ENCODE measurements around the gene USF3. TPM values are rescaled to one million over a fixed set of nuclear protein-coding genes. Genes with fewer than 3 reads are reported as not detected.

Gene USF3
- polyA plus RNA-seq, 3 donors, result 2.7 to 6.0 (median 3.5) TPM

DNA sequence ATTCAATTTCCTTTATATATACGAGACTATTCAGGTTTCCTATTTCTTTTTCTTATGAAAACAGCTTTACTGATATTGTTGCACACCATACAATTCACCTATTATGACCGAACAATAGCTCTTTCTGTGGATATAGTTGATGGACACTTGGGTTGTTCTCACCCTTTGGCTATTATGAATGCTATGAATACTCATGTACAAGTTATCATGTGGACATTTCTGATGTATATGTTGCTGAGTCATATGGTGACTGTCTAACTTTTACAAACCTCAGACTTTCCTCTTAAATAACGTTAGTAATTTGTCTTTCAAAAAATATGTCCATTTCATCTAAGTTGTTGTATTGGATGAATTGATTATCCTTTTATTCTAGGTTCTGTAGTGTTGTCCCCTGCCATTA, 15.7 kb upstream of the USF3 start:
- 39 to 48% (median 46%) methylated on average over 3 of the region's 3 CpGs for WGBS, 3 donors

DNA sequence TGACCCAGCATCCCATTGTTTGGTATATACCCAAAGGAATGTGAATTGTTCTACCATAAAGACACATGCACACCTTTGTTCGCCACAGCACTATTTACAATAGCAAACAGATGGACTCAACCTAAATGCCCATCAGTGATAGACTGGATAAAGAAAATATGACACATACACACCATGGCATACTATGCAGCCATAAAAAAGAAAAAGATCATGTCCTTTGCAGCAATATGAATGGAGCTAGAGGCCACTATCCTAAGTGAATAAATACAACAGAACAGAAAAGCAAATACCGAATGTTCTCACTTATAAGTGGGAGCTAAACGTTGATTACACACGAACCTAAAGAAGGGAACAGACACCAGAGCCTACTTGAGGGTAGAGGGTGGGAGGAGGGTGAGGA, 11.4 kb upstream of the USF3 start:
- H3K27ac ChIP-seq (ENCODE audit: low read depth, low read length), result no peak overlapping the region
- 94 to 96% (median 94%) methylated on average over 4 of the region's 4 CpGs for WGBS, 3 donors

More for the DNA sequence above, 15.7 kb upstream of the USF3 start:
- H3K27ac ChIP-seq (ENCODE audit: low read depth, low read length), result no peak overlapping the region

DNA sequence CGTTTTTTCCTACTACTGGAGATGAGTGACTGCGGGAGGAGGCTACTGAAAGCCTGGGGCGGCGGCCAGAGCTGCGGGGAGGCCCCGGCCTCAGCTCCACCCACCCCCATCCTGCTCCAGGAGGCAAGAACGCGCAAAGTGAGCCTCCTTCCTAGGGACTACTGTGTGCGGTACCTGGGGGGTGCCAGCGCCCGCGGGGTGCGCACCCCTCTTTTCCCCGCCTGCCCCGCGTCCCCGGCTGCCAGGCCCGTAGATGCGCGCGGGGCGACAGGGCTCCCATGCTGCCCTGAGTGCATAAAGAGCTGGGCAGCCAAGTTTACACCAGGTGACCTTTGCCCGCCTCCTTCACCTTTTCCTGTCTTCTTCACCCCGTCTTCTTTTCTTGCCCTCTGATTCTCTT, 2.5 kb upstream of the USF3 start:
- H3K27ac ChIP-seq (ENCODE audit: low read depth, low read length), result no peak overlapping the region
- whole genome bisulfite sequencing, 3 donors, result 17 to 37% (median 22%) methylated on average over 17 to 24 of the region's 24 CpGs

DNA sequence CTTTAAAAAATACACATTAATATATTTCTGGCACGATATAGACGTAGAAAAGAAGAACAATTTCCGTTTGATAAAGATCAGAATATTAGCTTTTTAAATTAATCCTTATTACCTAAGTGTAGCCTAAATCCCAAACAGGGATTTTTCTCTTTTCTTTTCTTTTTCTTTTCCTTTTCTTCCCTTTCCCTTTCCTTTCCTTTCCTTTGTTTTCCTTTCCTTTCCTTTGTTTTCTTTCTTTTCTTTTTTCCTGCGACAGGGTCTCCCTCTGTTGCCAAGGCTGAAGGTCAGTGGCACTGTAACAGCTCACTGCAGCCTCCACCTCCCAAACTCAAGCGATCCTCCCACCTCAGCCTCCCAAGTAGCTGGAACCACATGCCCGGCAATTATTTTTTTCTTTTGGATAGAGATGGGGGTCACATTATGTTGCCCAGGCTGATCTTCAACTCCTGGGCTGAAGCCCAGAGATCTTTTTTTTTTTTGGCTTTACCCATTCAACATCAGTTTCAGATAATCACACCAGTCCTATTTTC, 1.8 kb upstream of the USF3 start:
- WGBS, 3 donors, result 58 to 77% (median 73%) methylated on average over 6 of the region's 6 CpGs

DNA sequence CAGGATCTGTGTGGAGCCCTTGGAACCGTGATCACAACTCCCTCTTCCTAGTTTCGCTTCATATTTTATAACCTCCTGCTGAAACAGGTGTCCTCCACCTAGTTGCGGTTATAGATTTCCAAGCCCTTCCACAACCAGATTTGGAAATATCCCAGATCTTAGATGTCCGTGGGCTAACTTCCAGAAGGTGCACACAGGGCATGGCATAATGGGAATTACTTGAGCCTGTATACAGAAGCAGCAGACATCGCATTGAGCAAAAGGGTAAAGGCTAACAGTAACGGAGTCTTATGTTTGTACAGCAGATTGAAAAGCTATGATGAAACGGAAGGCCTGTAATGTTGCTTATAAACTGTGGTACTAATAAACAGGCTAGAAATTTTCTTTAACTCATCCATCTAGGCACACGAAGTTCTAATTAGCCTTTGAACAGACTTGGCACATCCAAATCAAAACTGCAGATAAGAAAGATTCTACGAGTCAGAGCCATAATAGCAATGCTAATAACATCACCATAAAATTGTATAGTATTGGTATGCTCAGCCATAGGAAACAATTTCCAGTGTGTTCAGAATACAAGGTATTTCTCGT, 1.2 kb upstream of the USF3 start:
- WGBS, 3 donors, result 4 to 8% (median 8%) methylated on average over 10 of the region's 10 CpGs
- peak overlapping the region; percentile 23 for H3K27ac ChIP-seq (ENCODE audit: low read depth, low read length)

More for the DNA sequence above, 1.8 kb upstream of the USF3 start:
- no peak overlapping the region for H3K27ac ChIP-seq (ENCODE audit: low read depth, low read length)

DNA sequence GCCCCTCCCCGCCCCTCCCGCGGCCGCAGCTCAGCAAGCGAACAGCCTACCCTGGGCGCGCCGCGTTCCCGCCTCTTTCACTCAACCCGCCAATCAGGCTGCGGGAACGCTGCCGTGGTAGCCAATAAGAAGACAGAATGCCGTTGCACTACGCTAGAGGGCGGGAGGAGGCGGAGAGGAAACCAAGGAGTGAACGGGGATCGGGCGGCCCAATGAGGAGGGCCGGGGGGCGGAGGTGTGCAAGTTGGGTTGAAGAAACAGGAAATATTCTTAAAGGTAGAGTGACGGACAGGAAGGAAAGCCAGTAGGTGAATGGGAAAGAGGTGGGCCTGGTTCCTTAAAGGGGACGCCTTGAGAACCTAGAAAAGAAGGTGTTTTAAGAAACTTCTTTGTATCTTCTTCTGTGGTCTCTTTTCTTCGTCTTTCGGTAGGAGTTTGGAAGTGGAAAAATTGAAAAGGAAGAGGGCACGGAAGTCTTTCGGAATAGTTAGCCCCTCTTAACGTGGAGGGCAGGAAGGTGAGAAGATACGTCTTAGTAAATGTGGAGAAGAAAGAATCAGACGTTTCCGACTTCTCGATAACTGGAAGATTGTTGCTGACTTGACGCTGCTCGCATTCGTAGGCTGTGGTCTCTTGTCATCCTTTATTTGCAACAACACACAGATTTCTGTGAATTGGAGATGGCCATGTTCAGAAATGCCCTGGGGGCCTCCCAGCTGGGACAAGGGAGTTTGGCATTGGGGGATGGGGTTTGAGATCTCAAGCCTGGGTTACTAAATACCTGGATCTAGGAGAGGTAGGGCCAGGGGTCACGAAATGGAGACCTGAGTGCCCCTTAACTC, 437 bp upstream of the USF3 start:
- peak overlapping the region; percentile 83 for H3K27ac ChIP-seq (ENCODE audit: low read depth, low read length)
- 0 to 1% (median 1%) methylated on average over 33 to 38 of the region's 38 CpGs for WGBS, 3 donors

DNA sequence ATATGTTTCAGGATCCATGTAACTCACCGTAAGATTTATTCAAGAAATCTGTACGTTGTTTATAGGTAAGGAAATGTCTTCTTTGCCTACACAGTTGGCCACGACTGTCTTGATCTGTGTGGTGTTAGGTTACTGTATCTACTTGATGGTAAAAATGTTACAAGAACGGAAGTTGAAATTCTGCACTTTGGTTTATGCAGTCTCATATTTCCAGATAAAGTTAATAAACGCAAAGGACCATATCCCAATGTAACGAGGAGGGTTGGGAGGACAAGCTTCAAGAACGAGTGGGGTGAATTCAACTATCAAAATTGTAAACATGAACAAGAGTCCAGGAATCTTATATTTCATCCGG, 1.0 kb downstream of the USF3 start:
- 6 to 17% (median 15%) methylated on average over 8 of the region's 8 CpGs for WGBS, 3 donors
- no peak overlapping the region for H3K27ac ChIP-seq (ENCODE audit: low read depth, low read length)

DNA sequence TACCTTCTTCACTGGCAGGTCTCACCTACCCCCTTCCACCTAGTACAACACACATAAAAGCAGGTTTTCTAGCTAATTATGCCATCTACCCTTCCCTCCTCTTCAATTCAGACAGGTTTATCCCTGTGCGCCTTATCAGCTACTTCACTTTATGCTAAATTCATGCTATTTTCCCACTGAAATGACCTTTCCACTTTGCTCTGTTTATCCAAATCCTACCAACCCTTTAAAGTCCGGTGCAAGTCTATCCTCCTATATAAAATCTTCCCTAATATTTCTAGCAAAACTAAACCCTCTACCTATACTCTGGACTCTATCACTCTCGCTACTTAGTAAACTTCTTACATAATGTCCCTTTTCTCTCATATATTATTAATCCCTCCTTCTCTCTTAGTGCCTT, 6.0 kb downstream of the USF3 start:
- H3K27ac ChIP-seq (ENCODE audit: low read depth, low read length), result no peak overlapping the region
- WGBS, 3 donors, result 54 to 98% (median 97%) methylated on average over 3 of the region's 3 CpGs

DNA sequence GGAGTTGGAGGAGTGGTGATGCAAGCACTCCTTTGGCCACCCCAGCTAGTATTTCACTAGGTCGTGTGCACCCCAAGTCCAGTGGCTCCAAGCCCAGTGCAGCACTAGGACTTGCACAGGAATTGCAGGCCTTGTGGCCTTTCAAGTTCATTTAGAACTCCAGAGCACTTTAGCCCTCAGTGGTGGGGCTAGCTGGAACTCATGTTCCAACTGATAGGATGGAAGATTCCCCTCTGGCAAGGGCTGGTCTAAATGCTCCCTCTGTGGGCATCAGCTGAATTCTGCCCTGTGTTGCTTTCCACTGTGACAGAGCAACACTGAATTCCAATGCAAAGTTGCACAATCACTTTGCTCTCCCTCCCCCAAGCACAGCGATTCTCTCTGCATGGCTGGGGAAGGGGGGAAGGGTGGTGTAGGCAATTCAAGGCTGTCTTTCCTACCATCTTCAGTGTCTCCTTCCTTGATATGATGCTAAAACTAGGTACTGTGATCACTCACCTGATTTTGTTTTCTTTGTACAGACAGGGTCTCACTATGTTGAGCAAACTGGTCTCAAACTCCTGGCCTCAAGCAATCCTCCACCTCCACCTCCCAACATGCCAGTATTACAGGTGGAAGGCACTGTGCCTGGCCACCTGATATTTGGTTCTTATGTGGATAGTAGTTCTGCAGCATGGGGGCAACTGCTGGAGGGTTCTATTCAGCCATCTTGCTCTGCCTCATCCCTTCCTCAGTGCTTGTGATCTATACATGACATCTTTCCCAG, 10.3 kb downstream of the USF3 start:
- WGBS, 3 donors, result 43 to 53% (median 49%) methylated on average over 2 of the region's 2 CpGs
- peak overlapping the region; percentile 22 for H3K27ac ChIP-seq (ENCODE audit: low read depth, low read length)

DNA sequence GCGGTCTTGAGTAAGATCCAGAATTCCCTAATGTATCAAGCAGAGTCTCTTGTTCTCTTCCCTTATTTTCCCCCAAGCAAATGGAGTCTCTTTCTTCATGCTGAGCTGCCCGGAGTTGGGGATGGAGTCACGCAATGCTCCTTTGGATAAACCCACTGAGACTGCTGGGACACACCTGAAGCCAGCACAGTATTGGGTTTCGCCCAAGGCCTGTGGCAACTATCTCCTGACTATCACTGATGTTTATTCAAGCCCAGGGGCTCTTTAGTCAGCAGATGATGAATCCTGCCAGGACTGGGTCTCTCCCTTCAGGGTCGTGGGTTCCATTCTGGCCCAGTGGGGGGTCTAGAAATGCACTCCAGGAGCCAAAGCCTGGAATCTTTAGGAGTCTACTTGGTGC, 11.3 kb downstream of the USF3 start:
- WGBS, 3 donors, result 86 to 95% (median 94%) methylated on average over 5 of the region's 5 CpGs
- H3K27ac ChIP-seq (ENCODE audit: low read depth, low read length), result no peak overlapping the region

DNA sequence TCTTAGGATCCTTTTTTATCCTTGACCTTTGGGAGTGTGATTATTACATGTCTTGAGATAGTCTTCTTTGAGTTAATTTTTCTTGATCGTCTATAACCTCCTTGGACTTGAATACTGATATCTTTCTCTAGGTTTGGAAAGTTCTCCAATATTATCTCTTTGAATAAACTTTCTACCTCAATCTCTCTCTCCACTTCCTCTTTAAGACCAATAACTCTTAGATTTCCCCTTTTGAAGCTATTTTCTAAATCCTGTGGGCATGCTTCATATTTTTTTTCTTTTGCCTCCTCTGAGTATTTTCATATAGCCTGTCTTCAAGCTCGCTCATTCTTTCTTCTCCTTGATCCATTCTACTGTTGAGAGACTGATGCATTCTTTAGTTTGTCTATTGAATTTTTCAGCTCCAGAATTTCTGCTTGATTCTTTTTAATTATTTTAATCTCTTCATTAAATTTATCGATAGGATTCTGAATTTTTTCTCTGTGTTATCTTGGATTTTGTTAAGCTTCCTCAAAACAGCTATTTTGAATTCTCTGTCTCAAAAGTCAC, 12.1 kb downstream of the USF3 start:
- WGBS, 3 donors, result 92 to 96% (median 95%) methylated on average over 3 of the region's 3 CpGs
- no peak overlapping the region for H3K27ac ChIP-seq (ENCODE audit: low read depth, low read length)

DNA sequence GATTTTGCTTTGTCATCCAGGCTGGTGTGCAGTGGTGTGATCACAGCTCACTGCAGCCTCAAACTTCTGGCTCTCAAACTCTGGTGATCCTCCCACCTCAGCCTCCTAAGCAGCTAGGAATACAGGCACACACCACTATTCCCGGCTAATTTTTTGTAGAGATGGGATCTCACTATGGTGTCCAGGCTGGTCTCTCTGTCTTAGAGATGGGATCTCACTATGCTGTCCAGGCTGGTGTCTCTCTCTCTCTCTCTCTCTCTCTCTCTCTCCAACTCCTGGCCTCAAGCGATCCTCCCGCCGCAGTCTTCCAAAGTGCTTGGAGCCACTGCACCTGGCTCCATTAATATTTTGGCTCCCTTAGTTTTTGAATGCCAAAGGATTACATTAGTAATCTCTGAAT, 17.7 kb downstream of the USF3 start:
- H3K27ac ChIP-seq (ENCODE audit: low read depth, low read length), result no peak overlapping the region
- WGBS, 3 donors, result 97 to 100% (median 99%) methylated on average over 4 of the region's 4 CpGs

DNA sequence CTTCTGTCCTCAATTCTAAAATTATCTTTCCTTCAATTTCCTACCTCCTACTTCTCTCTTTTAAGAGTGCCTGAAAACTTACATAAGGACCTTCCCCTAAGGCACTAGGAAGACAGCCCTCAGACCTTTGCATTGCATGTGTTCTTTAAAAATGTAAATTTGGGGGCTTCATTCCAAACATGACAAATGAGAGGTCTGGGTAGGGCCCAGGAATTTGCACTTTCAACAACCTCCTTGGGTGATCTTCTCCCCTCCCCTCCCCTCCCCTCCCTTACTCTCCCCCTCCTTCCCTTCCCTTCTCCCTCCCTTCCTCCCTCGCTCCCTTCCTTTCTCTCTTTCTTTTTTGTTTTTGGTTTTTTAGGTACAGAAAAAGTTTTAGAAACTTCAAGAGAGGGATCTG, 18.7 kb downstream of the USF3 start:
- WGBS, 3 donors, result 100% methylated on average over 1 of the region's 1 CpG

DNA sequence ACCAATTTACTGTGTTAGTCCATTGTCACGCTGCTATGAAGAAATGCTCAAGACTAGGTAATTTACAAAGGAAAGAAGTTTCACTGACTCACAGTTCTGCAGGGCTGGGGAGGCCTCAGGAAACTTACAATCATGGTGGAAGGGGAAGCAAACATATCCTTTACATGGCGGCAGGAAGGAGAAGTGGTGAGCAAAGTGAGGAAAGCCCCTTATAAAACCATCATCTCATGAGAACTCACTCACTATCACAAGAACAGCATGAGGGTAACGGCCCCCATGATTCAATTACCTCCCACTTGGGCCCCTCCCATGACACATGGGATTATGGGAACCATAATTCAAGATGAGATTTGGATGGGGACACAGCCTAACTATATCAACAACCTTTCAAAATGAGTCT, 20.2 kb downstream of the USF3 start:
- WGBS, 3 donors, result 56 to 97% (median 64%) methylated on average over 3 of the region's 3 CpGs

More for the DNA sequence above, 18.7 kb downstream of the USF3 start:
- no peak overlapping the region for H3K27ac ChIP-seq (ENCODE audit: low read depth, low read length)

DNA sequence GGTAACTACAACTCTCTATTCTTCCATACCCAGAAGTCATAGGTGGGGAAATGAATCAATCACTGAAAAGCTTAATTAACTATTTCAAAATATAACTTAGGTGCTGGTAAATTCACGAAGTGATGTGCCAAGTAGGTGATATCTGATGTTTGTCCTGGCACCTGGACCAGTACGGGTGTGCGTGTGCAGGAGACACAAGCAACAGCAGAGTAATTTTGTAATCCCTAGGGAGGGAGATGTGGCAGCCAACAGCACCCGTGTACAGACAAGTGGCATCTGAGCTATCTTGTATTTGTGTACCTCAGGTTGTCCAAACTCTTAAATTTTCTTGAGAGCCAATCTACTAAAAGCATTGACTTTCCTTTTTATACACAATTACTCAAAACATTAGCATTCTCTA, 22.8 kb downstream of the USF3 start:
- 30 to 92% (median 84%) methylated on average over 4 of the region's 4 CpGs for WGBS, 3 donors
- H3K27ac ChIP-seq (ENCODE audit: low read depth, low read length), result no peak overlapping the region

More for the DNA sequence above, 20.2 kb downstream of the USF3 start:
- H3K27ac ChIP-seq (ENCODE audit: low read depth, low read length), result no peak overlapping the region

DNA sequence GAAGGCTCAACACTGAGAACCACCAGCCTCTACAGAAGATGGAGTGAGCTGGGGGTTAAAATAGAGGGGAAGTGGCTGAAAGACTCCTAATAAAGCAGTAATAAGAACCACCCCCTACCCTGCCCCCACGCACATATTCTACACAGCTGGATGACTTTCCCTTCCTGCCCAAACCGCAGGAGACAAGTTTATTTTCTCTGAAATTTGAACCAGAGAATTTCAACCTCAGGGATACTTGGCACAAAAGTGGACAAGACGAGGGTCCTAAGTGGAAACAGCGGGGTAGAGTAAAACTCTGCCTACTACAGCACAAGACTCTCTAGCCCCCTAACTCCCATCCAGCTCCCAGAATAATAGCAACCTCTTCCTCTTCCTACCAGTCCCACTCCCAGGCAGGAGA, 28.4 kb downstream of the USF3 start:
- 37 to 69% (median 47%) methylated on average over 4 of the region's 4 CpGs for WGBS, 3 donors
- H3K27ac ChIP-seq (ENCODE audit: low read depth, low read length), result no peak overlapping the region

DNA sequence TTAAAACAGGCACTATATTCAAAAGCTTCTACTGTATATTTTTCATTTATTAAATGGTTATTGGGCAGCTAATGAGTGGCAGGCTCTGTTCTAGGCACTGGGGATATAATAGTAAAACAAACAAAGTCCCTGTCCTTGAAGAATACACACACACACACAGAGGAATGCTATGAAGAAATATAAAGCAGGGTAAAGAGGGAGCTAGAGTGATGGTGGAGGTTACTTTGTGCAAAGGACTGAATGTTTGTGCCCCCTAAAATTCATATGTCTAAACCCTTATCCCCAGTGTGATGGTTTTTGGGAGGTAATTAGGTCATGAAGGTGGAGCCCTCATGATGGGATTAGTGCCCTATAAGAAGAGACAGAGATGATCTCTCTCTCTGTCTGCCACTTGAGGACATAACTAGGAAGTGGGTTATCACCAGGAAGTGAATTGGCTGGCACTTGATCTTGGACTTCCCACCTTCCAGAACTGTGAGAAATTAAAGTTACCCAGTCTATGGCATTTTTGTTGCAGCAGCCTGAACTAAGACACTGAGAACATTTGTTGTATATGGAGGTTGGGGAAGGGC, 31.8 kb downstream of the USF3 start:
- no peak overlapping the region for H3K27ac ChIP-seq (ENCODE audit: low read depth, low read length)

DNA sequence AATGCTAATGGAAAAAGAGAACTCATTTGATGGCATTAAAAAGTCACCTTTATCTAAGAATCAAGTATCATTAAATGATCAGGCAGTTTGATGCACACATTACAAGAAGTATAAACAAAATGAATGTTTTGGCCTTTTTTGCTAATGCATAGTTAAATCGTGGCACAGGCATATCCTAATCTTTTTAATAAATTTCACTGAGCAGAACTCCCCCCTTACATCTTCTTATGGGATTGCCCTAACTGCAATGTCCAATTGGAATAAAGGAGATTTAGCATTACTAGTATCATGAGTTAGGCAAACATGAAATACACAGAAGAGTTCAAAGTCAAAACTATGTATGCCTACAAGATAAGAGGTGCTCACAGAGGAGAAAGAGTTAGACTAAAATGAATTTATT, 32.7 kb downstream of the USF3 start:
- 28 to 73% (median 70%) methylated on average over 1 of the region's 1 CpG for WGBS, 3 donors
- H3K27ac ChIP-seq (ENCODE audit: low read depth, low read length), result no peak overlapping the region

Data from adipose tissue (tissue), 3 donors.